Measurements from ENCODE around the gene FMO1.
"Not testable (repeated sequence)": the region's sequence is repeated elsewhere in the genome, so short reads cannot be mapped to it uniquely, and the experiment has no call there.

Gene FMO1

DNA sequence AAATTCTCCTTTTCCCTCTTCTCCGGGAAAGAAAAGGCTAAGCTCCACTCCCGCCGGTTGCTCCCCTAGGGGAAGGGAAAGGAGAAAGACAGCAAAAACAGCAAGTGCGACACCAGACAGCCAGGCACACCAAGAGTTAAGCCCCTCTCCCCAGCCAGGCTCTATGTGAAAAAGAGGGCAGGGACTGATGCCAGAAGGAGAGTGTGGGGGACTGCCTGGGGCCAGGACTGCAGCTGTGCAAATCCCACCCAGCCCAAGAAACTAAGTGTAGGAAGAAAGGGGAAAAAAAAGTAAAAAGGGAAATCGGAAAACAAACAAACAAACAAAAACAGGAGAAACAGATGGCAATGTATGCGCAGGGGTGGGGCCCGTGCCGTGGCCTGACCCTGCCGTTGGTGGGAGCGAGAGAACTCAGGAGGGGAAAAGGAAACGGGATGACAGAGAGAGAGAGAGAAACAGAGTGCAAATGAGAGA is 27.7 kb upstream of the FMO1 start:
- no peak for TF ChIP-seq CTCF (IDR thresholded peaks at IDR 0.05; ENCODE audit: borderline replicate concordance, insufficient read depth, low read depth, low read length)
- H3K4me3 ChIP-seq (ENCODE audit: low read depth, low read length), result no peak overlapping the region

DNA sequence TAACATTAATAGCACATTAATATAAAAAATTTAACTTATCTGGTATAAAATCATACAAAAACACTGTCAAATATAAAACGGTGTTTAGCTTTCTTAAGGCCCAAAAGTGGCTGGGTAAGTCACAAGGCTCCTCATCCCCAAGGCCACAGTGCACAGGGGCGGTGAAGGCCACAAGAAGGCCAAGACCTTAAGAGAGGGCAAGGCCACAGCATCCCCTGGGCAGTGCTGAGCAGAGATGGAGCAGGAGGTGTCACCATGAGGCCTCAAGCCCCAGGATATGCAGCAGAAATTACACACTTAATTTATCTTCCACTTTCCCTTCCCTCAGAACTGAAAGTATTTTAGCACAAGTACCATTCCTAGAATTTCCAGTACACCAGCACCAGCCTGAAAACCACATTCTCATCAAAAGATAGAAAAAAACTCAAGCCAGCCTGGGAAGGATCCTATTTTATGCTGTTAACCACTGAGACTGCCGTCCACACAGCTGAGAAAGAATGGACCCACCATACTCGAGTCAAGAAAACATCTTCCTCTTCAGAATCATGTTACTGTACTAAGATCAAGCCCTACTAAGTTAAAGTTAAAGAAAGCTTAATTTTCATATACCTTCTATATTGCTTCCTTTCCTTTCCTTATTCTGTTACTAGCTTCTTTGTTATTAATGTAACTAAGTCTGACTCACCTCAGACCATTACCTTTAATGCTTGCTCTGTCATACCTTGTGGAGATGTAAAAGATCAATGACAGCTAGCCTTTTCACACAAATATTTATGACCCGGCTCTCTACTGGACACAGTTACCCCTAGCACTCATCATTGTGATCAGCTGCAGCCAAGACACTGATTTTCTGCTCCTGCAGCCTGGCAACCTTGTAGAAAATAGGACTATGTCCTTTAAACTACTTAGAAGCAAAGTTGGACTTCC is 26.4 kb upstream of the FMO1 start:
- H3K4me3 ChIP-seq (ENCODE audit: low read depth, low read length), result no peak overlapping the region
- no peak for TF ChIP-seq CTCF (IDR thresholded peaks at IDR 0.05; ENCODE audit: borderline replicate concordance, insufficient read depth, low read depth, low read length)

GRCh38 chr1:171222936-171223335 is 25.4 kb upstream of the FMO1 start:
- no peak overlapping the region for H3K4me3 ChIP-seq (ENCODE audit: low read depth, low read length)
- TF ChIP-seq CTCF (IDR thresholded peaks at IDR 0.05; ENCODE audit: borderline replicate concordance, insufficient read depth, low read depth, low read length), result no peak

DNA sequence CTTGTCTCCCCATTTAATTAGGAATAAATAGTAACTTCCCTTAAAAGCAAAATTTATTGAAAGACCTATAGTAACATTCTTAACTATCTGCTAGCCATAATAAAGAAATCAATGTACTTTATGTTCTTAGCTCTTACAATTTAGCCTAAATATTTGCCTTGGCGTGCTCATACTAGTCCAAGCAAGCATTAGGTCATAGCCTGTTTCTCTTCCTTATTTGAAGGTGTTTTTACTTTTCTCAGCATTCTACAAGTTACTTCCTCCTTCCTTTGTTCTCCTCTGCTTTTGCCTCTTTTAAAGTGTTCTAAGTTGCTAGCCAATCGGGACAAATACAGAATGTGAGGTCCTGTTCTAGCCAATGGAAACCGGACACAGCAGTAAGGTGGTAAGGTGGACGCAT is 24.0 kb upstream of the FMO1 start:
- H3K4me3 ChIP-seq (ENCODE audit: low read depth, low read length), result not testable (repeated sequence)

GRCh38 chr1:171226747-171227370 is 21.4 kb upstream of the FMO1 start:
- peak; percentile 62; the same call in 1 of the 2 replicates for TF ChIP-seq CTCF (IDR thresholded peaks at IDR 0.05; ENCODE audit: borderline replicate concordance, insufficient read depth, low read depth, low read length)
- H3K4me3 ChIP-seq (ENCODE audit: low read depth, low read length), result no peak overlapping the region

GRCh38 chr1:171231326-171231725 is 17.0 kb upstream of the FMO1 start:
- TF ChIP-seq CTCF (IDR thresholded peaks at IDR 0.05; ENCODE audit: borderline replicate concordance, insufficient read depth, low read depth, low read length), result no peak

DNA sequence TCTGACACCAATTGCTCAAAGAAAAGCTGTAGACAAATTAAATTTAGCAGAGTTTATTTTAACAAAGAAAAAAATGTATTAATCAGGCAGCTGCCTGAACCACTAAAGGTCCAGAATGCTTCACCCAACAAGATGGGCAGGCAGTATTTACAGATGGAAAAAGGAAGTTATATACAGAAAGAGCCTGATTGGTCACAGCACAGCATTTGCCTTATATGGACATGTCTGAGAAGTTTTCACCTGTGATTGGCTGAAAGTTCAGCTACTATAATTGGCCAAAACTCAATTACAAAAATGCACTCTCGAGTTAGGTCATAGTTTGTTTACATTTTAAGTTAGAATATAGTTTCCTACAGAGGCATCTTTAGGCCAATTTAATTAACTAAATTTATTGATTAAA is 15.1 kb upstream of the FMO1 start:
- no peak for TF ChIP-seq CTCF (IDR thresholded peaks at IDR 0.05; ENCODE audit: borderline replicate concordance, insufficient read depth, low read depth, low read length)
- no peak overlapping the region for H3K4me3 ChIP-seq (ENCODE audit: low read depth, low read length)

More at GRCh38 chr1:171231326-171231725, 17.0 kb upstream of the FMO1 start:
- H3K4me3 ChIP-seq (ENCODE audit: low read depth, low read length), result no peak overlapping the region

GRCh38 chr1:171236231-171236630 is 12.1 kb upstream of the FMO1 start:
- not testable (repeated sequence) for H3K4me3 ChIP-seq (ENCODE audit: low read depth, low read length)

Data from GM12875 (cell line).